ENCODE data around the gene AKT3.

Gene AKT3

GRCh38 chr1:243730487-243731150 is 119.4 kb downstream of the AKT3 start:
- DNase-seq: peak; percentile 62 to 66

- peak in 1 of 2 experiments; percentile 20 for DNase-seq
These were observed 120.1 kb downstream of the AKT3 start for GRCh38 chr1:243729956-243730355.

GRCh38 chr1:243727503-243728203 is 122.4 kb downstream of the AKT3 start:
- peak; percentile 90 to 92 for DNase-seq

DNA sequence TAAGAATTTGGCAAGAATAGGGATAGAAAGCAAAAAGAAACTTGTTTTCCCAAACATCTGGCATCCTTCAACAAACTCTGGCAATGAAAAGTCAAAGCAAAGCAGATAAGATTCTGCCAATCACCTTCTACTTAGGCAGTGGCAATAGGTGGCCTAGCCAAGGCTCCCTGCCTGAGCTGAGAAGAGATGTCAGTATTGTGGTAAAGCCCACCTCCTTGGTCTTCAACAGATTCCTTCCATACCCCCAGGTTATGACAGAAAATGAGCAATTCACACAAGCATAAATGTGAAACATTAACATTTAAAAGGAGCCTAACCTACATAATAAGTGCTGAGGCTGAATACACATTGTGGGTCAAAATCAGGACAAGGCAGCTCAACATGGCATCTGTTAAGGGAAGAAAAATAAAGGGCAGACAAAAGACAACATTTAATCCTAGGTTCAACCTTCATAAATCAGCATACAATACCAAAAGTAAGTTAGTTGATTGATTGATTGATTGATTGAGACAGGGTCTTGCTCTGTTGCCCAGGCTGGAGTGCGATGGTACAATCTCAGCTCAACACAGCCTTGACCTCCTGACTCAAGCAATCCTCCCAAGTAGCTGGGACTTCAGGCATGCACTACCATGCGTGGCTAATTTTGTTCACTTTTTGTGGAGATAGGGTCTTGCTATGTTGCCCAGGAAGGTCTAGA is 123.1 kb downstream of the AKT3 start:
- DNase-seq: no peak

GRCh38 chr1:243725846-243726245 is 124.2 kb downstream of the AKT3 start:
- DNase-seq: no peak

DNA sequence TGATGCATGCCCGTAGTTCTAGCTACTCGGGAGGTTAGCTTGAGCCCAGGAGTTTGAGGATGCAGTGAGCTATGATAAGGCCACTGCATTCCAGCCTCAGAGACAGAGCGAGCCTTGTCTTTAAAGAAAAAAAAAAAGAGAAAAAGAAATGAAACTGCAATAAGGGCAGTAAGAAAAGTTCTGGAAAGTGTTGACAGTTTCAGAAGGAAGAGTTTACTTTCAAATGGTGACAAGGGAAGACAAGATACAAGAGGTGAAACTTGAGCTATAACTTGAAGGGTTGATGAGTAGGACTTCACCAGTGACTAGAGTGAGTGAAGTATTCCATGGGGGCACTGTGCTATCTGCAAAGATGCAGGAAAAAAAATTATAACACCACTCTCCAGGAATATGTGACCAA is 125.0 kb downstream of the AKT3 start:
- DNase-seq: no peak

GRCh38 chr1:243723458-243724043 is 126.5 kb downstream of the AKT3 start:
- no peak for DNase-seq

DNA sequence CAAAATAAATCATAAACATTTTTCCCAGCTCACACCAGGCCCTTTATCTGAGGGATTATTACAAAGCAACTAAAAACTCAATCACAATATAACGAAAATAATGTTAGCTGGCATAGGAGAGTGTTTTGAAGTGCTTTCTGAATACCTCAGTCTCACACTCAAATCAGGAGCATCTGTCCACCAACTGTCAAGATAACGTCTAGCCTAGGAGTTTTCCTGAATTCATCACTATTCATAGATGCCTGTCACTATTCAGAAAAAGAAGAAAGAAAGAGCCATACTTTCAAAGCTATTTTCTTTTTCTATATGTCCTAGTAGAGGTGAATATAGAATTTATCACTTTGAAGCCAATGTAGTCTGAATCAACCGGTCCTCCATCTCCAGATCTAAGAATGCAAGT is 127.0 kb downstream of the AKT3 start:
- no peak for DNase-seq

DNA sequence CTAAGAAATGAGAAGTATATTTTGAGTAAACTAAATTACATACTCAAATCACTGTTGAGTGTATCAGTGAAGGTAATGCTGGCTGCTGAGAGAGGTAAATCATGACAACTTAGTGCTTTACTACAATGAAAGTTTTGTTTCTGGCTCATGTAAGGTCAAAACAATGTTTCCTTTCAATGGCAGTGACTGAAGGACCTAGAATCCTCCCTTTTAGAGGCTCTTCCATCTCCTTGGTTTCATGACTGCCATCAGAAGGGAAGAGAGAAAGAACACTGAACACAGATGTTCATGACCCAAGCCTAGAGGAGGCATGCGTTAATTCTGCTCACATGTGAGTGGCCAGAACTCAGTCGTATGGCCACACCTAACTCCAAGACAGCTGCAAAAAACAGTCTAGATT is 130.6 kb downstream of the AKT3 start:
- DNase-seq: no peak

DNA sequence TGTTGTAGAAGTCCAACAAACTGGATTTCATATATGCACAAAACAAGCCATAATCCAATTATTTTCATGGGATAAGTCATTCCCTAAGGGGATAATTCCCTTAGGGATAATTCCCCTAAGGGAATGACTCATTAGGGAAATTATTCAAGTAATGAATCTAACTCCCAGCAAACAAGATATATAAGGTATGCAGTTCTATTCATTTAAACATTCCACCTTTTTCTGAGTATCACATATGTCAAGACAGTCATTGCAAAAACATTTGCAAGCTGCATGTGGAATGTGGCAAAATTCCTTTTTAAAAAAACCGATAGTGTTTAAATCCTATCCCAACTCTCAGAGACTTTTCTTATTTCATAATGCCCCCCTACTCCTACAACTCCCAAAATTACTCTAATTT is 131.2 kb downstream of the AKT3 start:
- DNase-seq: no peak

DNA sequence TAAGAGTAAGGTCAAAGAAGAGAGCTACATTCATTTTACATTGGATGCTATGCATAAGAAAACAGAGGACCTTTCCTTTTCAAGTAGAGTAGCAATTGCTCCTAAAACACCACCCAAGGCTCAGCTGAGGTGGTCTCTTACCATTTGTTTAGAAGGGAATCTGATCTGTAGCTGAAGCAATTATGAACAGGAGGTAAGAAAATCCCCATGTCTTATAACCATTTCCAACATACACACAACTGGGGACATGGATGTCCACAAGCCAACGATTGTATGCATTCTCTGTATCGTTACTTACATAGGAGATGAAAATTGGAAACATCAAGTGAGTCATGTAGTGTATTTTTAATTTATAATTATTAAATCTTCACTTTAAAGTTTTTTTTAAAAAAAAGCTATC is 132.0 kb downstream of the AKT3 start:
- DNase-seq: no peak

DNA sequence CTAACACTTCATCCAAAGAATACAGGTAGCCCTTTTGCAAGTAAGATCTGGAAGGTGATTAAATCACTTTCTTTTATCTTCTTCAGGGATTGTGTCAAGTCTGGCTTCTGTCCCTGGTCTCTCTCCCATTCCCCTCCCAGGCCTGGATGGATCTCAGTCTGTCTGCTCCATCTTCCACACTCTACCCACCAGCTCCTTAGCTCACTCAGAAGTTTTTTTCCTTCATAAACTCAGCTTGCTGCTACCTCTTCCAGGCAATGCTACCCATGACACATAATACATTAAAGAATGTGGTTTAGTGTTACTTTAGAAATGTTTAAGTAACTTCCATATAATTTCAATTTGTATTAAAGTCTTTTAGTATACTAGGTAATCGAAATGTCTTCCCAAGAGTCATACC is 133.1 kb downstream of the AKT3 start:
- DNase-seq: no peak

GRCh38 chr1:243715285-243715684 is 134.8 kb downstream of the AKT3 start:
- peak; percentile 0 to 4 for DNase-seq

GRCh38 chr1:243713470-243714186 is 136.4 kb downstream of the AKT3 start:
- peak; percentile 35 to 48 for DNase-seq

DNA sequence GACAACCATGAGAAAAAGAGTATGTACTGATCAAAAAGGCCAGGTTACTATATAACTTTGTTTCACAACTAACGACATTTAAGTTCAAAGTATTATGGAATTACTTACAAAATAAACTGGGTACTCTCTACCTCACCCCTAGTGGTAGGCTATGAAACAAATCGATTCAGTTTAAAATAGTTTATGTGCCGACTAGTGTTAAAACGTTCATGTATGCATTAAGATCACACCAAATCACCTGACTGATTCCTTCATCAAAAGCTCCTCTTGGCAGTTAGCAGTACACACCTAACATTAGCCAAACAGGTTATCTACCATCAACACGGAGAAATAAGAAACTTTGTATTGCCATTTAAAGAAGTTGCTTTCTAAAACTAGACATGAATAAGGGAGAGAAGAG is 137.1 kb downstream of the AKT3 start:
- peak; percentile 74 to 76 for DNase-seq

- DNase-seq: no peak
These were observed 137.8 kb downstream of the AKT3 start for GRCh38 chr1:243712242-243712641.

DNA sequence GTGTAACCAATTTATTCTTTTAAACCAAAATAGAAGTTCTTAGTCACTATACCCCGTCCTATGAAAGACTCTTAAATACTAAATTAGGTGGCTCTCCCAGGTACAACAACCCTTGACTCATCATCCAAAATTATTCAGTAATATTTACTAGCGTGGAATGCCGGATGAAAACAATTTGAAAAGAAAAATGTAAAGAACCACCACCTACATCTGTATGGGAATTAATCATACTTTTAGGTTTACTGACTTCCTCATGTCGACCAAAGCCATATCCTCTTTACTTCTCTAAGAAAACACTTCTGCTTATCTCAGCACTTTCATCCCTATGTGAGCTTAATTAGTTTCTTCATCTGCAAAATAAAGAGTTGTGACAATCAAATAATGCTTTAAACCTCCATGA is 139.6 kb downstream of the AKT3 start:
- peak; percentile 64 to 70 for DNase-seq

DNA sequence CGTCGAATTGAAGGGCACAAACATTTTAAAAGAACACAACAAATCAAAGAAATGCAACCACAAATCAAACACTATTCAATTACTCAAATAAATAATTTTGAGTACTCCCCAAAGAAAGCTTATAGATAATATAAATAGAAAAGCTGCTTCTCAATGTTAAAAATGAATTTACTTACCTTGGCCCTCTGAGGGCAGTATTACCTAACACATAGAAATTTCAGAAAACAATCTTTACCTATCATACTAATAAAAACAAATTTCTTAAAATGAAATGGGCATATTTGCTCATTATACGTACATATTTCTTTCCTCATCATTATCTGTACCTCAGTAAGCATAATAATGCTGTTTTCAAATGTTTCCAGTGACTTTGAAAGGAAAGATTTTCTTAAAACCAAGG is 141.8 kb downstream of the AKT3 start:
- DNase-seq: peak; percentile 21 to 30

GRCh38 chr1:243706563-243706962 is 143.5 kb downstream of the AKT3 start:
- no peak for DNase-seq

DNA sequence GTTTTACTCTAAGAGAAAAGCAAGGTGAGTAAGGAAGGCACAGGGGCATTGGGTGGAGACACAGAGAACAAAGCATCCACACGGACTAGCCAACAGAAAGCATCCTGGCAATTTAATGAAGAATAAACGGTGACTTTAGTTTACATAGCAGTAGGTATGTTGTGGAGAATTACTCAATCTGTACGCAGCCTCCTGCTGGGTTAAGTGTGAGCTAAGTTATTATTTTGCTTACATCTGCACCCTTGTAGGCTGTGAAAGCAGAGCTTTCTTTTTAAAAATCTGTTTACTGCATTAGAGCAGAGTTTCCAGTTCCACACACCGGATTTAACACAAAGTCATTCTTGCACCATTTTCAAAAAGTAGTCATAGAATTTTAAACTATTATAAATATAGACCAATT is 144.5 kb downstream of the AKT3 start:
- DNase-seq: no peak

- no peak for DNase-seq
These were observed 148.2 kb downstream of the AKT3 start for GRCh38 chr1:243701872-243702271.

GRCh38 chr1:243693800-243694199 is 156.2 kb downstream of the AKT3 start:
- DNase-seq: no peak

DNA sequence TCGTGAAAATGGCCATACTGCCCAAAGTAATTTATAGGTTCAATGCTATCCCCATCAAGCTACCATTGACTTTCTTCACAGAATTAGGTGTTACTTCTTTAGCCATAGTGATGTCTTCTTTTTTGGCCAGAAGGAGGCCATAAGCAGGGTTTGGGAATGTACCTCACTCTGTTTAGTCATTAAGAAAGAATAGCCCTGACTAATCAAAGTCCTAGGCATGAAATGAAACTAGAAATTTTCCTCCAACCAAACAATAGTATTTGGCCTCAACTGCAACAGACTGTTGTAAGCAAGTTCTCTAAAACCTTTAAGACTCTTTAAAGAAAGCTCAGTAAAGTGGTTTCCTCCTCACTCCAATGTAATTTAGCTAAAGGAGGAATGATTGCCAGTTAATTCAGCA is 163.9 kb downstream of the AKT3 start:
- no peak for DNase-seq

Measured in AML-193 (cell line).